SK-MEL-5 (cell line): ENCODE data around the gene MED13L. TPM values are rescaled to one million over a fixed set of nuclear protein-coding genes. Genes with fewer than 3 reads are reported as not detected.

Source experiments
- DNase-seq: peaks from one replicate; pipeline ENCODE4 v3.0.0-alpha.2; 2016; ENCODE audit warnings: low read depth, low spot score
- in situ Hi-C: cut with HindIII; loops from 2 replicates; pipeline ENCODE4 v1.10.0; 2016; ENCODE audit warnings: low sequenced_read_pairs, high pct_unique_total_duplicates, low pct_unique_long_range_greater_than_20kb
- total RNA-seq: library from RNA; depleted of rRNA; stranded (reverse); fragments of >200 nt; shearing (Covaris generic); gene quantifications from 2 replicates; pipeline ENCODE4 v1.2.3, GENCODE V29; 2014

The MED13L gene
- total RNA-seq, 1 experiment from 2014 or later = 41.3 TPM

DNA sequence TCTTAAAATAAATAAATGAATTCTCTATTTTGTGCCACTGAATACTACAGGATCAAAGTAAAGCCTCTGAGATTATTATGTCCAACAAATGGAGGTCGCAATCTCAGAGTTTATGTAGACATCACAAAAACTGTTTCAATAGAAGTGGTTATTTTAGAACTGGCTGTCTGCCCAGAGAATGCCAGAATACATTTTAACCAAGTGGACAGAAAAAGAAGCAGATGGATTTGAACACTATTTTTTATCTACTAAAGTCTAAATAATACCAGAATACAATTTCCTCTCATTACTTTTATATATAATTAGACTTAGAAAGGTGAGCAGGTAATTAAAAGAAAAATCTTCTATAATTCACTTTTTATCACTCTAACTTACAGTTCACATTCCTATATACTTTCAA is 118.3 kb downstream of the MED13L start:
- DNase-seq = peak; percentile 40
- in situ Hi-C loops = no loop called here

DNA sequence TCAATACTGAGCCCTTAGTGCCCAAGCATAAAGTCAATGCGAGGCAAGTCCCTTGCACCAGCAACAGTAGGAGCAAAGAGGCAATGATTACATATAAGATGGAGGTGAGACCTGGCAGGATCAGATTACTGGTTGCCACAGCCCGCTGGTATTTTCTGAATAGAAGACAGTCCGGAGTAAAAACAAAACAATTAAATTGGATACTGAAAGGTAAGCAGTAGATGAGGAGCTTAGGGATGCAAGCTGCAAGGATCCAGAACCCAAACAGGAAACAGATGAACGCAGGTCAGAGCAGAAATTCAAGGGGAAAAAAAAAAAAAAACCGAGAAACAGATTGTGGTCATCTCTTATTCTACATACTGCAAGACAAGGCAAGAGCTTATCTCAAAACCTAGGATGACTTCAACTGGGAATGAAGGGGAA is 119.6 kb downstream of the MED13L start:
- in situ Hi-C loops = no loop called here
- no peak for DNase-seq

DNA sequence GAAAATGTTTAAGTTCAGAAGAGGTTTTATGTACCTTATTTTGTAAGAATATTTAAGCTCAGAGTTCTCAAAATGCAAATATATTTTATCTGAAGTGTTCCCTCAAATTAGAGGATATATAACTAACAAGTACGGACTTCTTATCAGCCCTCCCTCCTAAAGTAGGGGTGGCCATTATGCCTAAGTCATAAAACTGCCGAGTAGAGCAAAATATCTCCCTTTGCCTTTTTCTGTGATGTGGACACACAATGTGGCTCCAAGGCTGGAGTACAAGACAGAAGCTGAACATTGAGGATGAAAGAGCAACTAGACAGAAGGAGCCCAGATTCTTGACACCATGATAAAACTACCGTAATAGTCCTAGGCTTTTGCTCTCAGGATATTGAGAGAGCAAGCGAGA is 120.9 kb downstream of the MED13L start:
- DNase-seq = no peak
- in situ Hi-C loops = no loop called here

DNA sequence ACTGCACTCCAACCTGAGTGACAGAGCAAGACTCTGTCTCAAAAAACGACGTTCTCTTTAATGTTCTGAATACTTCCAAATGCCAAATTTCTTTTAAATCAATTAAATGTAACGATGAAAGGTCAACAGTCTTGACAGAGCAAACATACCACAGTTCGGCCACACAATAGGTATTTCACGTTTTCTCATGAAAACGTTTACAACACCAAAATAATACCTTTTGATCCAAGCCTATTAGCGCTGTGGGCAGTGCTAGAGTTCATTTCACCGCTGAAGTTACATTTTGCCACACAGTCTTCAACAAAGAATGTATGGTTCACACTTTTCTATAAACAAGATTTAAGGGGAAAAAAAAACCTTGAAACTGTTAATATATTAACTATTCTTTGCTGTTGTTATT is 122.1 kb downstream of the MED13L start:
- in situ Hi-C loops = no loop called here
- no peak for DNase-seq

DNA sequence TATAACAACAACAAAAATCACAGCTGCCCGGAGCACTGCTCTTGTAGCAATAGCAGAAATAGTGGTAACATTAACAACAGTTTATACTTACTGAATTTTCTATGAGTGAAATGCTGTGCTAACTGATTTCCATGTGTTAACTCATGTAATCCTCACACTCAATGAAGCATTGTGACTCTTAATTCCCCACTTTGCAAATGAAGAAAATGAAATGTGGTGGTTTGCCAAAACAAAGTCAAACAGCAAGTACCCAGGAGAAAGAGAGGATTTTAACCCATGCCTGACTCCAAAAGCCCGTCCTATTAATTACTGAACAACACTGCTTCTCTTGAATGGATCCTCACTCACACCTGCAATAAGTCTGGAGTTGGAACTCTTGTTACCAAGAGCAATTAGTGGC is 123.5 kb downstream of the MED13L start:
- no peak for DNase-seq
- in situ Hi-C loops = no loop called here

DNA sequence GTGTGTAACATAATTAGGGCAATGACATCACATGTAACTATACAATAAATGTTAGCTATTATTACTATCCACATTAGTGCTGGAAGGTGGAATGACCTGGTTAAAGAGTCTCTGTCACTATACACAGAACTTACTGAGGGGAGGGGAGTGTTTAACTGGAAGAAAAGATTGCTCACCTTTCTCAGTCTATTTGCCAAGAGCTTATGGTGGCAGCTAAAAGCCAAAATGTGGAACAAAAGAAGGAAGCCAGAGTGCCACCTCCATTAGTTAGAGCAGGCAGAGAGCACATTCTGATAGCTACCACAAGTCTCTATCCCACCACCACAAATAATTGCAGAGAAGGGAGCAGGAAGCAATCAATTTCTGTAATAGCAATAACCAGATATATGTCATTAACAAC is 124.4 kb downstream of the MED13L start:
- no peak for DNase-seq
- in situ Hi-C loops = no loop called here

DNA sequence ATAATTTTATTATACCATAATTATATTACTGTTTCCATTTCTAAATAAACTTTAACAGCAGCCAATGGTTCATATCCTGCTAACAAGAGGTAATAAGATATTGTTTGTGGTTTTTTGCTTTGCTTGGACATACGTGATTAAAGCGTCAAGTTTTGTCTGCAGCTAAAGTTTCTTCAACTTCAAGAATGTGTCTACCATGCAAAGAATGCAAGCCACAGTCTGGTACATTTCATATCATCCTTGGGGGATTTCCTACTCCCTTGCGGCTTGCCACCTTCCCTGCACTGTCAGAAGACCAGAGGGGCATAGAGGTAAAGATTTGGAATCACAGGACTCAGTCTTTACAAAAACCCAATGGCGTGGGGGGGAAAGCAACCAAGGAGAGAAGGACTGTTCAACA is 125.2 kb downstream of the MED13L start:
- no peak for DNase-seq
- in situ Hi-C loops = no loop called here

DNA sequence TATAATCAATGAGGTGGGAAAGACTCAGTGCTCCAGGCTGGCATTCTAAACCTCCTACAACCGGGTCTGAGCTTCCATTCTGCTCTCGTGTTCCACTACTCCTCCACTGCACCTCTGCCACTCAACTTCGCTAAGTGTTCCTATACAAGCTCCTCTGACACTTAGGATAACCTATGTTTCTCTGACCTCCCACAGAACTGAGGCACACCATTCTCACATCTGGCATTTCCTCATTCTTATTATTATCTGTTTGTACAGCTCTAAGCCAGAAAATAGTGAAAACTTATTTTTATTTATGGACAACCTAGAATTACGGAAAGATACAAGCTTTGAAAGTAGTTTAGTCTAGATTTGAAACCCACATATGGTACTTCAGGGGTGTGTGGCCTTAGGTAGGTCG is 127.0 kb downstream of the MED13L start:
- DNase-seq = no peak
- in situ Hi-C loops = no loop called here

DNA sequence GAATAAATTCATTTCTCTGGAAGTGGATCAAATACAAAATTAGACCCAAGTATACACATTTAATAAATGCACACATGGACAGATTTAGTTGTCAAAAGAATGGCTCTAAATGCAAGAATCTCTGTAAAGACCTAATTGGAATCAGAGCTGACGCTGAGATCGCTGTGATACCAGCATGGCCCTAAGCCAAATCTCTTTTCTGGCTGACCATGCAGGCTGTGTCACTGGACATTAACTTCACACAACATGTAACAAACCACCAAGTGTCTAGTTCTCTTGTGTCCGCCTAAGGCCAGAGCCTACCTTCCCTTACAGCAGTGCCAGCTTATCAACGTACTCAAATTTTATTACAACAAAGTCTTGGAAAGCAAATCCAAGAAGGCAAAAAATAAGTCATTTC is 127.5 kb downstream of the MED13L start:
- in situ Hi-C loops = no loop called here

DNA sequence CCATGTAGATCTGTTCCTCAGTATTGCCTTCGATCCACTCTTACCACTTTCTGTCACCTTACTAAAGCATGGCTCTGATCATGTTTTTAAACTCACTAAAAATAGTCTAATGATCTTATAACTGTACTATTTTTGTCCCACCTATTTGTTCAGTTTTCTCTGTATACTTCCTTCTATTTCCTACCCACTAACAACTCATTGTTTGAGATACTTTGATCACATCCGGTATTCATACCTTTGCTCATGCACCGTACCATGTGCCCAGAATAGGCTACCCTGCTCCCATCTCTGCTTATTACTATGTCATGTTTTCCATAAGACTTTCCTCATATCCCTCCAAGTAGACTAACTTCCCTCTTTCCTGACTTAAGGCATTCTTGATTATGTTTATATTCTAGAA is 128.6 kb downstream of the MED13L start:
- DNase-seq = no peak
- in situ Hi-C loops = no loop called here

More for the DNA sequence above, 127.5 kb downstream of the MED13L start:
- no peak for DNase-seq

DNA sequence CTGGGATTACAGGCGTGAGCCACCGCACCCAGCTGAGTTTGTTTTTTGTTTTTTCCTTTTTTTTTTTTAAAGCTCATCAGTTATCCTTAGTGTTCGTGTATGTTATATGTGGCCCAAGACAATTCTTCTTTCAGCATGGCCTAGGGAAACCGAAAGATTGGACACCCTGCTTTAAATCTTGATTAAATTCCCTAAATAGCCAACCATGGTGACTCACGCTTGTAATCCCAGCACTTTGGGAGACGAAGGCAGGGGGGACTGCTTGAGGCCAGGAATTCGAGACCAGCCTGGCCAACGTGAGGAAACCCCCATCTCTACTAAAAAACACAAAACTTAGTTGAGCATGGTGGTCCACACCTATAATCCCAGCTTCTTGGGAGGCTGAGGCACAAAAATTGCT is 131.1 kb downstream of the MED13L start:
- in situ Hi-C loops = no loop called here
- no peak for DNase-seq

DNA sequence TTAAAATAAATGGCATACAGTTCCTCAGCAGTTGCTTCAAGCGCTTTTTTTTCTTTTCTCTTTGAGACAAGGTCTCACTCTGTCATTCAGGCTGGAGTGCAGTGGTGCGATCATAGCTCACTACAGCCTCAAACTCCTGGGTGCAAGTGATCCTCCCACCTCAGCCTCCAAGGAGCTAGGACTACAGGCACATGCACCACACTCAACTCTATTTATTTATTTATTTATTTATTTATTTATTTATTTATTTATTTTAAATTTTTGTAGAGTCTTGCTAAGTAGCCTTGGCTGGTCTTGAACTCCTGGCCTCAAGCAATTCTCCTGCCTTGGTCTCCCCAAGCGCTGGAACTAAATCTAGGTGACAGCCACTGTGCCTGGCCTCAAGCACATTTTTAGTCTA is 132.0 kb downstream of the MED13L start:
- no peak for DNase-seq
- in situ Hi-C loops = no loop called here

DNA sequence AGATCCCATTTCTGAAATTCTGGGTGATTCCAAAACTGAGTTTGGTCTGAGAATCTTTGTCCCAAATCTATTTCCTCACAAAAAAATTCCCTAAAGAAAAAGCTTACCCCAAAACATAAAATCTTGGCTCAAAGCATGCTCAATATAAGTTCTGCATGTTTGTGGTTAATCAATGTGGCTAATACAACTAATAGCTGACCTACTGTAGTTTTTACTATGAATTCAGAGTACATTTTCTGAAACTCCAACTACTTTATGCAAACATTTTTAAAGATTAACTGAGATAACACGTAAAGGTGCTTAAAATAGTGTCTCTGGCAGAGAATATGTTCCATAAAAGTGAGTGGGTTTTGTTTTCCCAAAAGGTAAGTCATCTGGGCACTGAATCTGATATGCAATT is 133.1 kb downstream of the MED13L start:
- in situ Hi-C loops = no loop called here
- DNase-seq = no peak

DNA sequence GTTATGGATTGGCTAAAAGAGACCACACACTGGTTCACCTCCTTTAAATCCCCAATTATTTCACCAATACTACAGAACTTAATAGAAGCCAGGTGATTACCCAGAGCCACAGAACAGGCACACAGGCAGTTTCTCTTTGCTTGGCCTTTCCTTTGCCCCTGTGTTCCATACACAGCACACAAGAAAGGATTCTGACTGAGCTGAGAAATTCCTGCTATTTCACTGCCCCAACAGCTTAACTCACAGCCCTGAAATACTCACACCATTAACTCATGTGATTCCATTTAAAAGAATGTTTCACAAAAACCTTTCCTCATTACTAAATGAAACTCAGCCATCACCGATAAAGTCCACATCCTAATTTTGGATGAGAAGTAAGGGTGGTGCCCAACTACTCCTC is 133.6 kb downstream of the MED13L start:
- DNase-seq = no peak
- in situ Hi-C loops = no loop called here

DNA sequence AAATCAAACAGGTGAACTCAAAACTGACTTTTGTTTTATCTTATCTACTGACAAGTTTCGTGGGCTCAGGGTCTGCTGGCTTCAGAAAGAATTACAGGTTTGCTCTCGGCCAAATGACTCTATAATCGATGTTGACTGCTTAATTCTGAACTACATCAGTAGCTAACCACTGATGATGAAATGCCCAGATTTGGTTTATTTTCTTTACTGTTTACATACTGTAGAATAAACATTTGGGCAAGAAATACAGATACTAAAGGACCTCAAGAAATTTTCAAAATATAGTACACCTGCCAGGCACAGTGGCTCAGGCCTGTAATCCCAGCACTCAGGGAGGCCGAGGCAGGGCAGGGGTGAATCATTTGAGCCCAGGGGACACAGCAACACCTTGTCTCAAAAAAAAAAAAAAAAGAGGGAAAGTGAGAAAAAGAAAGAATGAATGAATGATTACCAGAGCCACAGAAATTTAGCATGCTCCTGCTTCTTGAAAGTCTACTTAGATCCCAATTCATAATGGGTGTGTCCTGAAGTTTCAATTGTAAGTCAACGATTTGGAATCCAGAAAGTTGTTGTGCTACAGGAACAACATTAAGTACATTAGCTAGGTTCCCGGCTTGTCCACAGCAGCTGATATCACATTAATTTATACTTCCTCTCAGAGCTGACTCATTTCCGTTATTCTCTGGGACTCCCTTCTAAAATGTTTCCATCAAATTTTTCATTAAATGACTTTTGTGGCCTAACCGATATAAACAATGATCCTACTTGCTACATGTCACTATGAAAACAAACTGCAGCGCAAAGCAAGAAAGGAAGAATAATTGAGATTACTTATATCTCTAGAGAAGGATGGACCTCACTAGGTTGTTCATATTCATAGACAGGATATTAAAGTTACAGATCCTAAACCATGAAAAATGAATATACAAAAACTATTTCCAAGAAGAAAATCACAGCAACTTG is 134.3 kb downstream of the MED13L start:
- in situ Hi-C loops = no loop called here
- no peak for DNase-seq

DNA sequence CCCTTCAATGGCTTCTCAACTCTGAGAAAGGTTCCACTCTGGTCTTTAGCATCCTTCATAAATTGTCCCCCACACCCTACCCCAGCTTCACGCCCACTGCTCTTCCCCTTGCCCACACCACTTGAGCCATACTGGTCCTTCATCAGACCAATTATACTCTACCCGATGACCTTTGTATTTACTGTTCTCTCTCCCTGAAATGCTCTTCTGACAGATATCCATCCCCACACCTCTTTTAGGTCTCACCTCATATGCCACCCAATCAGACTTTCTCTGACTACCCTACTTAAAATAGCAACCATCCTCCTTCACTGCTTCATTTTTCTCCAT is 135.7 kb downstream of the MED13L start:
- in situ Hi-C loops = no loop called here
- no peak for DNase-seq

DNA sequence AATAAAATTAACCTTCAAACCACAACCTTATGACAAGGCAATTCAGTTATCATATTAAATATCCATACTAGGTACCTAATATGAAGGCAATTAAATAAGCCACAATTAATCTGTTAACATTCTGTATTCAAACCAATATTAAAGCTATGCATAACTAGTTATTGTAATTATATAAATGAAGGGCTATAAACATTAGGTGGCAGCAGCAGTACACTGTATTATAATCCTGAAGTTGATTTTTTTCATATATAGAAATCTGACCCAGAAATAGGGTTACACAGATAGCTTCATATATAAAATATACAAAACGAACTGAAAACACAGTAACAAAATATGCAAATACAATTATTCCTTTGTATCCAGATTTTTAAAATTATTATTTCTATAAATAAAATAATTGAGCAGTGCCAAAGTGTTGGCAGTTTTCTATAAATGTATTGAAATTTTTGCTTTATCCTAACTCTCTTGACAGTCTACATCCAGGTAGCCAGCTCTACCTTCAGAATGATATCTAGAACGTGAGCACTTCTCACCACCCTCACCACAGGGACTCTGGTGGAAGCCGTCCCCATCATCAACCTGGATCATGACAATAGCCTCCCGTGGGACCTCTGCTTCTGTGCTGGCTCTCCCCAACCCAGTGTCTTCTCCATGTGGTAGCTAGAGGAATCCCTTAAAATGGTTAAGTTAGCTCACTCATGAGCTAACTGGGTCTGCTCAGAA is 136.2 kb downstream of the MED13L start:
- in situ Hi-C loops = no loop called here
- DNase-seq = peak; percentile 39

DNA sequence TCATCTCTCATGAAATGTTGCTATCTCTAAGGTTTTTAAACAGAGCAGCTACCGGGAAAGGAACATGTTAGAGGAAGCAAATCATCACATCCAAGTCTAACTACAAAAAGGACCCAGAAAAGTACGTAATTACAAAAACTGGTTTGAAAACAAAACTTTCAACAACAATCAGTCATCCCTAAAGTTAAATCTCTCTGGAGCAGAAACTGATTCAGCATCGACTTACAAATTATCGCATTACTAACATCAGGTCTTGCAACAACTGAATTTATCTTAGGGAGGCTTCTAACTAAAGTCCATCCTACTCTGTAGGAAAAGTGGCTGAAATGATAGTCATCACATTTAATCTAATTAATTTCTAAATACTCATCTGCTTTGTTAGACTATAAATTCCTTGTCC is 137.0 kb downstream of the MED13L start:
- no peak for DNase-seq
- in situ Hi-C loops = no loop called here

DNA sequence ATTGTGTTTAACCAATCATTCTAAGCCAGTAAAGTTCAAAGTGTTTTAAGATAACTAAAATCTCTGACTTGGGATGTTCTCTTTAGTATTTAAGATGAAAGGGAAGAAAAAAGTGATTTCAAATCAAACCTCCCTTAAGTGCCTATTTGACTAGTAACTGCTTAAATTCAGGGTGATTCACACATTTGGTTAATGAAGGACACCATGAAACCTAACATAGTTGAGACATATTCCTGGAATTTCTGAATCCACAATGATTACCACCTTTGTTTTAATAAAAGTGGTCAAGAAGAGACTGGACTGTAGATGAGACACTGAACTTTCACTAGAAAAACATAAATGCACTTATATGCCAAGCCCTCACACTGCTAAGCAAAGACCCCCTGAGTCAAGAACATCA is 138.7 kb downstream of the MED13L start:
- in situ Hi-C loops = no loop called here
- DNase-seq = no peak
